Smooth muscle cell of the umbilical artery (primary cell): Measurements from ENCODE around the gene TCP11. TPM values are rescaled to one million over a fixed set of nuclear protein-coding genes. Genes with fewer than 3 reads are reported as not detected.

ENCODE experiments used
- total RNA-seq: library from RNA; depleted of rRNA; stranded (reverse); fragments of >200 nt; gene quantifications from 2 replicates; pipeline ENCODE4 v1.2.3, GENCODE V29; 2014

The TCP11 gene
- 0.46 TPM in 1 of 2 replicates, not detected in the other for total RNA-seq

DNA sequence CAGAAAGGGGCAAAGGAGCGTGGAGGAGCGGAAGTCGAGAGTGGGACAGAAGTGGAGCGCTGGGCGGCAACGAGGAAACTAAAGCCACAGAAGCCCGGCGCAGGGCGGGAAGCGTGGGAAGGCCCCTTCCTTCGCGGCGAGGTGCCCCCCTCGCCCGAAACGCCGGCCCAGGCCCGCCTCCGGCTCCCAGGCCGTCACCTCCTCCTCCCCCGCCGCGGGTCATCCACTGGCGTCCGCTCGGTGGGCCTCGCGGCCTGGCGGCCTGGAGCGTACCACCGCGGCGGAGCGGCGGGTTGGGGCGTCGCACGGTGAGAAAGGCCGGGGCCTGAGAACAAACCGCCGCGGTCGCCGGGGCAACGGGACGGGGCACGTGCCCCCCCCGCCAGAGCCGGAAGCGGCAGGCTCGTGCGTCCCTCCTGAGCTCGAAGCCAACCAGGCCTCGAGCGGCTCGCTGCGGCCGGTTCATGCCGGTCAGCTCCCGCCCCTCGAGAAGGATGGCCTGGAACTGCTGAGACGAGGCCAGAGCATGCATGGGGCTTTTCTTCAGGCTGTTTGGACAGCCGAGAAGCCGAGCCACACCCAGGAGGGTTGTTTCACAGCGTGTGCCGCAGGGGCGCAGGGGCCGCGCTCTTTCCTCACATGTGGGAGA, at the start of gene TCP11:
TSS of gene TCP11 (minus strand) at position 333 of the 649 bp plus-strand sequence. CDS start 469 bp downstream, outside the sequence.

Other genes with a start within 250 kb of the TCP11 start
- gene SCUBE3, start 72.6 kb upstream of the TCP11 start, total RNA-seq = 4.2 and 5.0 TPM in 2 replicates
- gene ZNF76, start 118.4 kb upstream of the TCP11 start, total RNA-seq = 10.7 and 12.5 TPM in 2 replicates
- gene DEF6, start 156.5 kb upstream of the TCP11 start, total RNA-seq = 1.2 TPM in 2 replicates
- gene PPARD, start 201.2 kb upstream of the TCP11 start, total RNA-seq = 8.0 and 16.5 TPM in 2 replicates